ENCODE measurements around the gene DNAH8. TPM values are rescaled to one million over a fixed set of nuclear protein-coding genes. Genes with fewer than 3 reads are reported as not detected.

DNAH8 gene
- polyA plus RNA-seq, 1 of the 3 experiments (the other 2 are of a cell fraction), result not detected

GRCh38 chr6:38996676-38997075 is 281.6 kb downstream of the DNAH8 start:
- H3F3A ChIP-seq (replicated peaks; ENCODE audit: insufficient read depth), result no peaks in the 10 kb centered on the region
- no peaks in the 10 kb centered on the region for H3K4me1 ChIP-seq (ENCODE audit: control insufficient read depth in 1 of 2, insufficient read depth in 2 of 2, low read depth in 1 of 2, low read length in 1 of 2)
- H3K36me3 ChIP-seq (replicated peaks in 1 of 2; ENCODE audit: control insufficient read depth in 1 of 2, insufficient read depth in 2 of 2, low read length in 1 of 2), result no peaks in the 10 kb centered on the region
- POLR2A ChIA-PET, result no interaction called here
- no peak for DNase-seq
- 40% methylated on average over 5 of the region's 5 CpGs for WGBS (ENCODE audit: low lambda C conversion rate)
- H3K79me2 ChIP-seq (ENCODE audit: insufficient read depth), result no peaks in the 10 kb centered on the region
- no peaks in the 10 kb centered on the region for H3K9me3 ChIP-seq
- no peaks in the 10 kb centered on the region for H3K9me2 ChIP-seq
- H3K27ac ChIP-seq (ENCODE audit: low read depth in 2 of 2, low read length in 1 of 2), result no peak overlapping the region
- CTCF ChIA-PET, result interaction anchor here (0.5 to 5.2 kb wide), 44 partner anchors 9 to 321 kb away, joined by 3 to 110 read pairs (median 4); partner anchors contain the start of genes KCNK5 and SAYSD1
- H2AFZ ChIP-seq (ENCODE audit: low read depth), result no peak overlapping the region
- H3K9ac ChIP-seq, result no peak overlapping the region
- no peaks in the 10 kb centered on the region for H3K27me3 ChIP-seq (ENCODE audit: insufficient read depth)
- no peak overlapping the region for H3K4me2 ChIP-seq
- no peak overlapping the region for H3K4me3 ChIP-seq (ENCODE audit: low read depth in 2 of 2, low read length in 1 of 2)
- no peaks in the 10 kb centered on the region for H4K20me1 ChIP-seq (ENCODE audit: insufficient read depth)
- TF ChIP-seq EZH2phosphoT487 (IDR thresholded peaks at IDR 0.05; ENCODE audit: borderline replicate concordance, low read depth) (no peak), ELF1 (IDR thresholded peaks at IDR 0.05) (no peak), MXI1 (IDR thresholded peaks at IDR 0.05; ENCODE audit: low read depth, low read length) (no peak), MAX (IDR thresholded peaks at IDR 0.05; ENCODE audit: low read depth) (no peak), SMC3 (IDR thresholded peaks at IDR 0.05; ENCODE audit: low read depth, low read length) (no peak), GATA2 (CRISPR knock-in tag; IDR thresholded peaks at IDR 0.05) (no peak), CHD2 (IDR thresholded peaks at IDR 0.05; ENCODE audit: low read length, partially characterized antibody) (no peak), CTCF (IDR thresholded peaks at IDR 0.05) (no peak)

GRCh38 chr6:38997128-38997761 is 282.1 kb downstream of the DNAH8 start:
- Histone ChIP-seq H3K4me1 (ENCODE audit: control insufficient read depth in 1 of 2, insufficient read depth in 2 of 2, low read depth in 1 of 2, low read length in 1 of 2) (no peaks in the 10 kb centered on the region), H3K9me2 (no peaks in the 10 kb centered on the region), H3K27me3 (ENCODE audit: insufficient read depth) (no peaks in the 10 kb centered on the region), H3K27ac (ENCODE audit: low read depth in 2 of 2, low read length in 1 of 2) (no peak overlapping the region), H3F3A (replicated peaks; ENCODE audit: insufficient read depth) (no peaks in the 10 kb centered on the region), H2AFZ (ENCODE audit: low read depth) (no peak overlapping the region), H3K4me2 (no peak overlapping the region), H3K79me2 (ENCODE audit: insufficient read depth) (no peaks in the 10 kb centered on the region), H4K20me1 (ENCODE audit: insufficient read depth) (no peaks in the 10 kb centered on the region), H3K9ac (no peak overlapping the region), H3K36me3 (replicated peaks in 1 of 2; ENCODE audit: control insufficient read depth in 1 of 2, insufficient read depth in 2 of 2, low read length in 1 of 2) (no peaks in the 10 kb centered on the region), H3K9me3 (no peaks in the 10 kb centered on the region), H3K4me3 (ENCODE audit: low read depth in 2 of 2, low read length in 1 of 2) (no peak overlapping the region)
- WGBS (ENCODE audit: low lambda C conversion rate), result 4% methylated on average over 2 of the region's 2 CpGs
- ChIA-PET POLR2A (no interaction called here), CTCF (interaction anchor here (0.5 to 5.2 kb wide), 46 partner anchors 9 to 320 kb away, joined by 3 to 110 read pairs (median 4); partner anchors contain the start of genes KCNK5 and SAYSD1)
- peak; percentile 49 for DNase-seq
- TF ChIP-seq SMC3 (IDR thresholded peaks at IDR 0.05; ENCODE audit: low read depth, low read length), result peak; percentile 80
- TF ChIP-seq REST (IDR thresholded peaks at IDR 0.05; ENCODE audit: low read depth, low read length), result no peak
- TF ChIP-seq CTCF (IDR thresholded peaks at IDR 0.05), result peak; percentile 61
- TF ChIP-seq RAD21 (IDR thresholded peaks at IDR 0.05; ENCODE audit: low read length), result peak; percentile 91
